Colonic mucosa (tissue), 4 donors: ENCODE results near the gene DOC2B. TPM values are rescaled to one million over a fixed set of nuclear protein-coding genes. Genes with fewer than 3 reads are reported as not detected.
A peak's percentile ranks its signal among the peaks of the same experiment; 100 is the strongest.

ENCODE experiments used
- DNase-seq: peaks from one replicate; pipeline ENCODE4 v3.0.0-alpha.2; 2020
- H3K27ac ChIP-seq: fragments of 200-600 bp; one replicate; pipeline ENCODE4 v1.8.0; 2021
- H3K27me3 ChIP-seq: fragments of 200-600 bp; one replicate; pipeline ENCODE4 v1.8.0; 2021
- H3K36me3 ChIP-seq: fragments of 200-600 bp; one replicate; pipeline ENCODE4 v1.8.0; 2021
- H3K4me1 ChIP-seq: fragments of 200-600 bp; one replicate; pipeline ENCODE4 v1.8.0; 2021; ENCODE audit warnings: mild to moderate bottlenecking
- H3K4me3 ChIP-seq: fragments of 200-600 bp; one replicate; pipeline ENCODE4 v1.8.0; 2021
- H3K9ac ChIP-seq, 2 donors: one replicate each; pipeline ENCODE4 v1.7.0; 2013; ENCODE audit warnings: control low read depth in 2 of 2, low read depth in 2 of 2, low read length in 2 of 2
- H3K9me3 ChIP-seq: fragments of 200-600 bp; one replicate; pipeline ENCODE4 v1.8.0; 2021
- CTCF ChIP-seq: fragments of 200-600 bp; IDR thresholded peaks from one replicate; pipeline ENCODE4 v1.8.0; 2022; ENCODE audit warnings: antibody characterized with exemption, mild to moderate bottlenecking
- intact Hi-C: fragments of 100-400 bp; cut with DNase I; formaldehyde crosslinking; loops from one replicate; pipeline ENCODE4 v1.14.1; 2022
- total RNA-seq, 2 donors: library from RNA; stranded (reverse); fragmentation: NEBNext Ultra II Directional in 1 of 2; extraction: Animal tissue kit (Norgen Biotek cat#: 25700) in 1 of 2; gene quantifications; one replicate each; pipeline ENCODE4 v1.2.1, GENCODE V29; 2021
- donor health status: healthy.
- donor health status: DM: no; HTN: no; CAD: no.
- donor health status: DM: no; HTN: no; CAD: no.

DOC2B gene
- 1 to 10 TPM; 1.3 to 4.4 TPM for total RNA-seq

- peak within 1 kb of the TSS in 1 of 2 donors; percentile 35 for H3K9ac ChIP-seq
- H3K36me3 ChIP-seq: no peaks in the 10 kb centered on the region
- H3K27me3 ChIP-seq: peaks cover 23% of the 10 kb centered on the region
- H3K4me3 ChIP-seq: peak within 1 kb of the TSS; percentile 34
- no peak within 1 kb of the TSS for H3K27ac ChIP-seq
- intact Hi-C loops: no loop called here
- H3K4me1 ChIP-seq: no peaks in the 10 kb centered on the region
- DNase-seq: peak; percentile 38
- H3K9me3 ChIP-seq: no peaks in the 10 kb centered on the region
- TF ChIP-seq CTCF: no peak
Measured at GRCh38 chr17:181245-182049, at the start of gene DOC2B. TSS of gene DOC2B (minus strand) at chr17:181650. CDS start at chr17:181479, 171 bp downstream.

GRCh38 chr17:230395-230770 lies 48.9 kb upstream of the DOC2B start:
- H3K27ac ChIP-seq: no peak overlapping the region
- no peak overlapping the region for H3K9ac ChIP-seq
- intact Hi-C loops: no loop called here
- TF ChIP-seq CTCF: no peak
- H3K9me3 ChIP-seq: no peaks in the 10 kb centered on the region
- no peaks in the 10 kb centered on the region for H3K36me3 ChIP-seq
- no peak overlapping the region for H3K4me3 ChIP-seq
- DNase-seq: no peak
- peaks cover 3% of the 10 kb centered on the region for H3K4me1 ChIP-seq
- H3K27me3 ChIP-seq: no peaks in the 10 kb centered on the region

GRCh38 chr17:229709-230394 lies 48.4 kb upstream of the DOC2B start:
- Histone ChIP-seq H3K27me3 (no peaks in the 10 kb centered on the region), H3K9me3 (no peaks in the 10 kb centered on the region), H3K36me3 (no peaks in the 10 kb centered on the region), H3K4me1 (peaks cover 3% of the 10 kb centered on the region), H3K27ac (no peak overlapping the region), H3K9ac (no peak overlapping the region), H3K4me3 (no peak overlapping the region)
- TF ChIP-seq CTCF: no peak
- DNase-seq: no peak
- intact Hi-C loops: no loop called here

GRCh38 chr17:228951-229708 lies 47.7 kb upstream of the DOC2B start:
- no peaks in the 10 kb centered on the region for H3K36me3 ChIP-seq
- no peaks in the 10 kb centered on the region for H3K9me3 ChIP-seq
- no peak overlapping the region for H3K4me3 ChIP-seq
- H3K27me3 ChIP-seq: no peaks in the 10 kb centered on the region
- intact Hi-C loops: no loop called here
- H3K9ac ChIP-seq: no peak overlapping the region
- no peak for TF ChIP-seq CTCF
- H3K27ac ChIP-seq: no peak overlapping the region
- no peak for DNase-seq
- H3K4me1 ChIP-seq: peaks cover 3% of the 10 kb centered on the region

- H3K27ac ChIP-seq: no peak overlapping the region
- intact Hi-C loops: no loop called here
- no peak overlapping the region for H3K9ac ChIP-seq
- DNase-seq: no peak
- H3K36me3 ChIP-seq: no peaks in the 10 kb centered on the region
- no peaks in the 10 kb centered on the region for H3K9me3 ChIP-seq
- H3K4me3 ChIP-seq: no peak overlapping the region
- H3K4me1 ChIP-seq: peaks cover under 1% of the 10 kb centered on the region
- no peaks in the 10 kb centered on the region for H3K27me3 ChIP-seq
- TF ChIP-seq CTCF: no peak
Measured at GRCh38 chr17:227946-228615, 46.6 kb upstream of the DOC2B start.
